Muscle layer of duodenum (tissue), 2 donors: Measurements from ENCODE around the gene MBNL1.

Source experiments
- H3K27ac ChIP-seq: one replicate; pipeline ENCODE4 v1.7.0; 2013; ENCODE audit warnings: mild to moderate bottlenecking, low read length
- H3K27me3 ChIP-seq: one replicate; pipeline ENCODE4 v1.7.0; 2013; ENCODE audit warnings: low read depth, mild to moderate bottlenecking, control low read depth, low read length
- H3K36me3 ChIP-seq, 2 donors: one replicate each; pipeline ENCODE4 v1.7.0; 2013; ENCODE audit warnings: low read length in 2 of 2, control low read depth in 1 of 2, mild to moderate bottlenecking in 1 of 2; ENCODE audit not compliant: insufficient read depth in 2 of 2, control insufficient read depth in 1 of 2
- H3K4me1 ChIP-seq, 2 donors: one replicate each; pipeline ENCODE4 v1.7.0; 2013; ENCODE audit warnings: low read length in 2 of 2, mild to moderate bottlenecking in 2 of 2, control low read depth in 1 of 2, moderate library complexity in 1 of 2; ENCODE audit not compliant: insufficient read depth in 2 of 2, control insufficient read depth in 1 of 2
- H3K4me3 ChIP-seq, 2 donors: one replicate each; pipeline ENCODE4 v1.7.0; 2013; ENCODE audit warnings: low read length in 2 of 2, low read depth in 1 of 2, mild to moderate bottlenecking in 1 of 2
- H3K9me3 ChIP-seq, 2 donors: one replicate each; pipeline ENCODE4 v1.7.0; 2013; ENCODE audit warnings: low read length in 2 of 2, control low read depth in 1 of 2, mild to moderate bottlenecking in 1 of 2; ENCODE audit not compliant: control insufficient read depth in 1 of 2
- donor health status: healthy.

Gene MBNL1

GRCh38 chr3:152458376-152459117 lies 189.8 kb downstream of the MBNL1 start:
- peaks cover 0 to 14% of the 10 kb centered on the region in 2 donors for H3K4me1 ChIP-seq
- H3K27me3 ChIP-seq: no peaks in the 10 kb centered on the region
- no peak overlapping the region for H3K27ac ChIP-seq
- H3K9me3 ChIP-seq: no peaks in the 10 kb centered on the region
- H3K36me3 ChIP-seq: peaks cover 24 to 31% of the 10 kb centered on the region in 2 donors
- no peak overlapping the region for H3K4me3 ChIP-seq

DNA sequence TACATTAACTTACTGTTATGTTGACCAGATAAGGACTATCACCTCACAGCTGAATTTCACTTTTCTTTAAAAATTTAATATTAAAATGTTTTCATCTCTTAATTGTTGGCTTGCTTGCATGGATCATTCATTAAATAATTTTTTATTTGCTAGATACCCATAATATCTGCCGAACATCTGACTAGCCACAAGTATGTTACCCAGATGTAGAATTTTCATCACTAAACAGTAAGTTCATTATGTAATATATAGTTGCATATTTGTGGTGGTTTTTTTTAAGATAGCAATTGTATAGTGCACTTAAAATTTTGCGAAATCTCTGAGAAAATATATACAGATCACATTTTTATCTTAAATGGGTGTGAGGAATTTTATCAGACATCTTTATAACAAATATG lies 190.4 kb downstream of the MBNL1 start:
- H3K4me1 ChIP-seq: peaks cover 0 to 12% of the 10 kb centered on the region in 2 donors
- H3K27ac ChIP-seq: no peak overlapping the region
- H3K4me3 ChIP-seq: no peak overlapping the region
- no peaks in the 10 kb centered on the region for H3K27me3 ChIP-seq
- peaks cover 24 to 31% of the 10 kb centered on the region in 2 donors for H3K36me3 ChIP-seq
- no peaks in the 10 kb centered on the region for H3K9me3 ChIP-seq

GRCh38 chr3:152459572-152459971 lies 190.8 kb downstream of the MBNL1 start:
- Histone ChIP-seq H3K36me3 (peaks cover 24 to 32% of the 10 kb centered on the region in 2 donors), H3K27ac (no peak overlapping the region), H3K4me3 (no peak overlapping the region), H3K9me3 (no peaks in the 10 kb centered on the region), H3K27me3 (no peaks in the 10 kb centered on the region), H3K4me1 (peaks cover 0 to 8% of the 10 kb centered on the region in 2 donors)

GRCh38 chr3:152460936-152461335 lies 192.2 kb downstream of the MBNL1 start:
- peaks cover 32 to 40% of the 10 kb centered on the region in 2 donors for H3K36me3 ChIP-seq
- H3K27me3 ChIP-seq: no peaks in the 10 kb centered on the region
- no peaks in the 10 kb centered on the region for H3K9me3 ChIP-seq
- peaks cover 0 to 8% of the 10 kb centered on the region in 2 donors for H3K4me1 ChIP-seq
- H3K27ac ChIP-seq: no peak overlapping the region
- H3K4me3 ChIP-seq: no peak overlapping the region

- H3K4me3 ChIP-seq: no peak overlapping the region
- H3K27me3 ChIP-seq: no peaks in the 10 kb centered on the region
- peaks cover 27 to 37% of the 10 kb centered on the region in 2 donors for H3K36me3 ChIP-seq
- H3K9me3 ChIP-seq: no peaks in the 10 kb centered on the region
- H3K4me1 ChIP-seq: peaks cover 0 to 8% of the 10 kb centered on the region in 2 donors
- no peak overlapping the region for H3K27ac ChIP-seq
Measured at GRCh38 chr3:152461460-152461859, 192.7 kb downstream of the MBNL1 start.

- peaks cover 0 to 3% of the 10 kb centered on the region in 2 donors for H3K4me1 ChIP-seq
- no peak overlapping the region for H3K27ac ChIP-seq
Measured at GRCh38 chr3:152466784-152467183, 198.1 kb downstream of the MBNL1 start.

DNA sequence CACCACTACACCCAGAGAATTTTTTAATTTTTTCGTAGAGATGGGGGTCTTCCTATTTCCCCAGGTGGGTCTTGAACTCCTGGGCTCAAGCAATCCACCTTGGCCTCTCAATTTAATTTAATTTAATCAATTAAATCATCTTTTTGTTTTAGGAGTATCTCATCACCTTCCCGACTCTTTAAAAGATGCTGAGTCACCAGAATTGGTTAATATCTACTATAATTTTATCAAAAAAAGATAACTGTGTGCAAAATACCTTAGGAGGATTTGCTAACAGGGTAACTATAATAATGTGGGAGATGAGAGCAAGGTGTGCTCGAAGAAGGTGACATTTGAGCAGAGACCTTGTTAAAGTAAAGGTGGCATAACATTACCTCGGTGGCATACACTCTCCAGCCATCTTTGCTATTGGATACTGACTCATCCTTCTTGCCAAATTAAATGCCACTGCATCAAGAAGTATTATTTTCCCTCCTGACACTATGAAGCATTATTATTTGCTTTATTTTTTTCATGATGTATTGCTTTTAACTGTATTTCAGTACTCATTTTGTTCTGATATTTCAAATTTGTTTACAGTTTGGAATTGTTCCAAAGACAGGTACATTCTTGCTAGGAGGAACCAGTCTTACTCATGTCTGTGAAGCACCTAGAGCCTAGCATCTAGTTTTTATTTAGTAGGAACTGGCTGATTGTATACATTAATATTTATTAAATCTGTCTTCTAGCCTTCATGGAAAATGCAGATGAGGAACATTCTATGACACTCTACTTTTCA lies 200.7 kb downstream of the MBNL1 start:
- Histone ChIP-seq H3K27ac (no peak overlapping the region), H3K4me1 (no peaks in the 10 kb centered on the region), H3K27me3 (no peaks in the 10 kb centered on the region), H3K9me3 (no peaks in the 10 kb centered on the region), H3K4me3 (no peak overlapping the region), H3K36me3 (peaks cover 9 to 12% of the 10 kb centered on the region in 2 donors)

More at GRCh38 chr3:152466784-152467183, 198.1 kb downstream of the MBNL1 start:
- H3K27me3 ChIP-seq: no peaks in the 10 kb centered on the region
- H3K9me3 ChIP-seq: no peaks in the 10 kb centered on the region
- no peak overlapping the region for H3K4me3 ChIP-seq
- peaks cover 15 to 20% of the 10 kb centered on the region in 2 donors for H3K36me3 ChIP-seq

DNA sequence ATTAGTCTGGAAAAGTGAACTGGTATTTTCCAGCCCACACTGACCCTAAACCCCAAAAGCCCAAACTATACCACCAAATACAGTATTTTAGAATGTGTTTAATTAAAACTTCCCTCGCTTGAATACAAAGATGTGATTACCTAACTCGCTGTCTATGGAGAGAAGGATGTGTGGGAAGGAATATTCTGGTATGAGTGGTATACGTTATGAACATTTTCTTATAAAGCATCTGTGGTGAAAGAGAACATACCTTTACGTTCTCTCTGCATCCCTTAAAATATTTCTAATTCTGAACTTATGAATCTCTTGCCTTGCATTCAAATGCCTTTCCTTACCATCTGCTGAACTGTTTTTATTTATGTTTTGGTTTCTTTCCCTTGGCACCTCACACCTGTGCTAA lies 201.4 kb downstream of the MBNL1 start:
- no peak overlapping the region for H3K4me3 ChIP-seq
- no peaks in the 10 kb centered on the region for H3K4me1 ChIP-seq
- peaks cover 4 to 8% of the 10 kb centered on the region in 2 donors for H3K36me3 ChIP-seq
- H3K27me3 ChIP-seq: no peaks in the 10 kb centered on the region
- peaks cover 0 to under 1% of the 10 kb centered on the region in 2 donors for H3K9me3 ChIP-seq
- no peak overlapping the region for H3K27ac ChIP-seq

GRCh38 chr3:152470893-152471292 lies 202.2 kb downstream of the MBNL1 start:
- no peak overlapping the region for H3K4me3 ChIP-seq
- H3K4me1 ChIP-seq: no peaks in the 10 kb centered on the region
- no peaks in the 10 kb centered on the region for H3K27me3 ChIP-seq
- peaks cover 0 to 6% of the 10 kb centered on the region in 2 donors for H3K9me3 ChIP-seq
- H3K36me3 ChIP-seq: peaks cover 0 to 3% of the 10 kb centered on the region in 2 donors
- no peak overlapping the region for H3K27ac ChIP-seq

DNA sequence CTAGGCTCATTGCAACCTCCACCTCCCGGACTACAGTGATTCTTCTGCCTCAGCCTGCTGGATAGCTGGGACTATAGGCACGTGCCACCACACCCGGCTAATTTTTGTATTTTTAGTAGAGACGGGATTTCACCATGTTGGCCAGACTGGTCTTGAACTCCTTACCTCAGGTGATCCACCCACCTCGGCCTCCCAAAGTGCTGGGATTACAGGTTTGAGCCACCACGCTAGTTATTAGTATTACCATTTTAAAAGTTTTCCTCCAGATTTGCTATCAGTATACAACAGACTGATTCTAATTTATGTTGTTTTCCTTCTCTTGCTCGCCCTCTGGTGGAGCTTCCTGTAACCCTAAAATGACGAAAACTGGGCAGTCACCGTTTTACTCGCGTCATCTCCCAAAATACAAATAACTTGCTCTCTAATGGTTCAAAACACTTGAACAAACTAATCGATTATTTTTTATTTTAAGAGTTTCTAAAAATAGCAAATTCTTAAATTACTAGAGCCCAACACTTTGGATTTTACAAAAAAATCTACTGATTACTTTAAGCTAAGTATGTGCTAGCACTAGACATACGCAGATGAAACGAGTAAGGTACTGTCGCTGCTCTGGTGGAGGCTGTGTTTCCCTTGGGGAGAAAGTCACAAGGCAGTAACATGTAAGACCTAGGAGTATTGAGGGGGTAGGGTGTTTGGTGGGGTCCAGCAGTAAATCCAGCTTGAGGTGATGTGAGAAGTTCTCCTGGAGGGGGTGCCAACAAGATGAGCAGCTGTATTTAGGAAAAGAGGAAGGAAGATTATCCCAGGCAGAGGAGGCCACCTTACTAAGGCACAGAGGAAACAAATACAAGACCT lies 203.3 kb downstream of the MBNL1 start:
- Histone ChIP-seq H3K27me3 (no peaks in the 10 kb centered on the region), H3K27ac (peak overlapping the region; percentile 1), H3K36me3 (no peaks in the 10 kb centered on the region), H3K4me3 (peak overlapping the region in 1 of 2 donors; percentile 38), H3K4me1 (no peaks in the 10 kb centered on the region), H3K9me3 (peaks cover 0 to 6% of the 10 kb centered on the region in 2 donors)

- H3K27ac ChIP-seq: no peak overlapping the region
Measured at GRCh38 chr3:152472672-152472954, 203.9 kb downstream of the MBNL1 start.

More at GRCh38 chr3:152472672-152472954, 203.9 kb downstream of the MBNL1 start:
- Histone ChIP-seq H3K36me3 (no peaks in the 10 kb centered on the region), H3K4me1 (no peaks in the 10 kb centered on the region), H3K4me3 (no peak overlapping the region), H3K9me3 (peaks cover 0 to 6% of the 10 kb centered on the region in 2 donors), H3K27me3 (no peaks in the 10 kb centered on the region)
